ENCODE data around the gene RNF222.

Gene RNF222

GRCh38 chr17:8365143-8365542, 32.5 kb downstream of the RNF222 start:
- no peak overlapping the region for H3K4me3 ChIP-seq (ENCODE audit: low read depth, low read length)
- no peak for DNase-seq (ENCODE audit: low read depth)
- TF ChIP-seq CTCF (IDR thresholded peaks at IDR 0.05; ENCODE audit: low read depth, low read length): no peak
- TF ChIP-seq POLR2A (IDR thresholded peaks at IDR 0.05; ENCODE audit: extremely low read depth, insufficient read length): no peak
- TF ChIP-seq MYC (IDR thresholded peaks at IDR 0.05; ENCODE audit: low read depth, low read length): no peak
- TF ChIP-seq, protein P1, sequence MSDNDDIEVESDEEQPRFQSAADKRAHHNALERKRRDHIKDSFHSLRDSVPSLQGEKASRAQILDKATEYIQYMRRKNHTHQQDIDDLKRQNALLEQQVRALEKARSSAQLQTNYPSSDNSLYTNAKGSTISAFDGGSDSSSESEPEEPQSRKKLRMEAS (IDR thresholded peaks at IDR 0.05; ENCODE audit: low read depth, low read length): no peak

DNA sequence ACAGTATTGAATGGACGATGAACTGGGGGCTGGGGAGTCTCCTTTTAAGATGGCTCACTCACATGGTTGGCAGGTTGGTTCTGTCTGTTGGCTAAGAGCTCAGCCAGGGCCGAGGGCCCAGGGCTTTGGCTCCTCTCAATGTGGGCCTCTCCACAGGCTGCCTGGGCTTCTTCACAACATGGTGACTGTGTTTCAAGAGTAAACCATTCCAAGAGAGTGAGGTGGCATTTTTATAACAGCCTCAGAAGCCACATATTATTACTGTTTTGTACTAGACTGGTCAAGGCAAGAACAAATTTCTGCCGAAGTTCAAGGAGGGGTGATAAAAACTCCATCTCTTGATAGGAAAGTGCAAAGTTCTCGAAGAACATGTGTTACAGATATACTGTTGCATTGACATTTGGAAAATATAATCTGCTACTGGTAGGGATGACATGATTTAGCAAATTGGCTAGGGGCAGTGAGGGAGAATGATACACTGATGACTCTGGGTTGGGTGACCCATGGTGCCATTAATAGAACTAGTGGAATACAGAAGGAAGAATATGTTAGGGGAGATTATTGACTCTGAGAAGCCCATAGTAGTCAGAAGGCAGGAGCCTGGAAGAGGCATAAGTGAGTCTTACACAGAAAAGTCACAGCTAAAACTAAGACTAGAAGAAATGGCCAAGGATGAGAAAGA, 34.8 kb downstream of the RNF222 start:
- no peak for DNase-seq (ENCODE audit: low read depth)
- TF ChIP-seq, protein P1 (IDR thresholded peaks at IDR 0.05; ENCODE audit: low read depth, low read length): no peak
- no peak overlapping the region for H3K4me3 ChIP-seq (ENCODE audit: low read depth, low read length)

- H3K4me3 ChIP-seq (ENCODE audit: low read depth, low read length): no peak overlapping the region
- DNase-seq (ENCODE audit: low read depth): no peak
- TF ChIP-seq, protein P1 (IDR thresholded peaks at IDR 0.05; ENCODE audit: low read depth, low read length): no peak
- TF ChIP-seq MYC (IDR thresholded peaks at IDR 0.05; ENCODE audit: low read depth, low read length) (no peak), CTCF (IDR thresholded peaks at IDR 0.05; ENCODE audit: low read depth, low read length) (no peak), POLR2A (IDR thresholded peaks at IDR 0.05; ENCODE audit: extremely low read depth, insufficient read length) (no peak)
These were observed 36.9 kb downstream of the RNF222 start for GRCh38 chr17:8360751-8361150.

DNA sequence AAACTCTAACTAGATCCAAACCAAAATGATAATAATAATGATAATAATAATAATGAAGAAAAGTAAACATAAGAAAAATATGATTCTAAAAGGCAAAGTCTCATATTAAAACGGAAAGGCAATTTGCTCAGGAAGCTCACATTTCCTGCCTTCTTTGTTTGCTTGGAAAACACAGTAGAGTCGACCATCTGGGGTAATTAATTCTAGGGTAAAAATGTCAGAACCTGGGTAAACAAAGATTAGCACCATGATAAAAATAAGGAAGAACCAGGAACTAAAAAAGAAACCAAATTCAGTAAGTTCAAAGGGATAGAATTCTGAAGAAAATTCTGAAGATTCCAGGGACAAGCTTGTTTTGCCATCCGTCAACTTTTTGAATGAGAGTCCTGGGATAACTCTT, 37.4 kb downstream of the RNF222 start:
- TF ChIP-seq, protein P1 (IDR thresholded peaks at IDR 0.05; ENCODE audit: low read depth, low read length): no peak
- no peak for TF ChIP-seq POLR2A (IDR thresholded peaks at IDR 0.05; ENCODE audit: extremely low read depth, insufficient read length)
- TF ChIP-seq CTCF (IDR thresholded peaks at IDR 0.05; ENCODE audit: low read depth, low read length): no peak
- no peak for TF ChIP-seq MYC (IDR thresholded peaks at IDR 0.05; ENCODE audit: low read depth, low read length)
- no peak for DNase-seq (ENCODE audit: low read depth)
- H3K4me3 ChIP-seq (ENCODE audit: low read depth, low read length): no peak overlapping the region

GRCh38 chr17:8359769-8360168, 37.9 kb downstream of the RNF222 start:
- TF ChIP-seq MYC (IDR thresholded peaks at IDR 0.05; ENCODE audit: low read depth, low read length) (no peak), CTCF (IDR thresholded peaks at IDR 0.05; ENCODE audit: low read depth, low read length) (no peak), POLR2A (IDR thresholded peaks at IDR 0.05; ENCODE audit: extremely low read depth, insufficient read length) (no peak)
- TF ChIP-seq, protein P1 (IDR thresholded peaks at IDR 0.05; ENCODE audit: low read depth, low read length): no peak
- no peak overlapping the region for H3K4me3 ChIP-seq (ENCODE audit: low read depth, low read length)
- DNase-seq (ENCODE audit: low read depth): no peak

- TF ChIP-seq MYC (IDR thresholded peaks at IDR 0.05; ENCODE audit: low read depth, low read length) (no peak), CTCF (IDR thresholded peaks at IDR 0.05; ENCODE audit: low read depth, low read length) (no peak), POLR2A (IDR thresholded peaks at IDR 0.05; ENCODE audit: extremely low read depth, insufficient read length) (no peak)
- TF ChIP-seq, protein P1 (IDR thresholded peaks at IDR 0.05; ENCODE audit: low read depth, low read length): no peak
- no peak for DNase-seq (ENCODE audit: low read depth)
- no peak overlapping the region for H3K4me3 ChIP-seq (ENCODE audit: low read depth, low read length)
These were observed 39.7 kb downstream of the RNF222 start for GRCh38 chr17:8357910-8358309.

Measured in NB4 (cell line).